GM13977 (cell line): ENCODE measurements around the gene SENP1.

Experiments used
- DNase-seq: peaks from one replicate; pipeline ENCODE4 v3.0.0; 2012; ENCODE audit warnings: low spot score
- CTCF ChIP-seq: IDR thresholded peaks from 2 replicates; pipeline ENCODE4 v1.5.1; 2012; ENCODE audit warnings: mild to moderate bottlenecking, control low read depth; ENCODE audit not compliant: insufficient read depth; ENCODE audit errors: extremely low read depth, missing control alignments
- in situ Hi-C: fragments of 300-500 bp; cut with MboI; formaldehyde crosslinking; loops from one replicate; pipeline ENCODE4 v1.12.0; 2022; ENCODE audit warnings: low sequenced_read_pairs, low pct_unique_long_range_greater_than_20kb, mixed read lengths, inconsistent platforms; ENCODE audit not compliant: unreplicated experiment

Gene SENP1

GRCh38 chr12:48050174-48050573, 55.7 kb downstream of the SENP1 start:
- no peak for DNase-seq
- in situ Hi-C loops = no loop called here
- no peak for TF ChIP-seq CTCF

DNA sequence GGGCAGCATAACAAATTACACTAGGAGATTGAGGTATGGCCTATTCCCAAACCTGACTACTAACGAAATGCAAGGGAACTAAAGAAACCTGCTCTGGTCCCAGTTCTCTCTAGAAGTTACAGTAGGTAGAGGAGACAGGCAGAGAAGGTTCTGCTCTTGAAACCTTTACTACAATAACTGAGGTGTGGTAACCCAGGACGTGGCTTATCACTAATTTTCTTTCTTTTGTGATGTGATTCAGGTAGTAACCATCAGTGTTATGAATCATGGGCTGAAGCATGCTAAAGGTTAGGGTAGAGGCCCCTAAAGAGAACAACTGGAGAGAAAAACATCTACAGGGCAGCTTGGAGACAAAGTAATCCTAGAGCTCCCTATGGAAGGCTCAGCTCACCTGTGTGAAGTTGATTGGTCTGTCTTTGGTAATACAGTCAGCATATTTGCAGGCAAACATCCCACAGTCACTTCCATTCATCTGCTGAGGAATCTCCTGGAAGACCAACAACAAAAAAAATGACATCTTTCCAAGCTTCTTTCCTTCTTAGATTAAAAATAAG, 59.8 kb downstream of the SENP1 start:
- no peak for DNase-seq
- in situ Hi-C loops = no loop called here
- no peak for TF ChIP-seq CTCF

DNA sequence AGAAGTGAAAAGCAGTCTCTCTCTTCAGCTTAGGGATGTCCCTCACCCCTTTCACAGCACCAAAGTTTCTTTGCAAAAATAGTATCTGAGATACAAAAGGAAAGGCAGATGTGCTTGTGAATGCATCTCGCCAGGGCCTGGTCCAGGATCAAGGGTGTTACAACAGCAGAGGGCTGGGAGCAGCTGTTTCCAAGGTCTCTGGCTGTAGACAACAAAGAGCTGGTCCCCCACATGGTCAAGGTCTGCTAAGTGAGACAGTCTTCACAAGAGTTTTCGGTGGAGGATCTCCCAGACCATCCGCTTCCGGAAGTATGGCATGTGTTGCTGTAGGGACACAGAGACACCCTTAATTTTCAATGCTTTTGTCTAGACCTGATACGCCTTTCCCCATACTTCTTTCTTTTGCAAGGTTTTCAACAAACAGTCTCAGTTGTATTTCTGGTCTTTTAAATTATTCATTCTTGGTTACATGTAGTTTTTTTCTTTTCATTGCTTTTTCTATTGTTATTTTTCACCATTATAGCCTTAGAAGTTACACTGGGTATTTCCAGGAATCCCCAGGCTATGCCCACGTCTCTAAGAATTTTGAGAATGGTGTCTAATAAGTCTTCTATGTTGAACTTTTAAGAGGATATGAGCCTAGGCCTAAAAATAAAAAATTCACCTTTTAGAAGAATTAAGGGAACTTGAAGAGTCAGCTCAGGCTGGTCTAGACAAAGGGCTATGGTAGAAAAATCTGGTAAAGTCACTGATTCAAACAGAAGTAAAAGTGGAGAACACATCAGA, 60.6 kb downstream of the SENP1 start:
- no peak for TF ChIP-seq CTCF
- in situ Hi-C loops = no loop called here

GRCh38 chr12:48044396-48044795, 61.5 kb downstream of the SENP1 start:
- TF ChIP-seq CTCF = no peak
- in situ Hi-C loops = no loop called here
- no peak for DNase-seq

More for the DNA sequence above, 60.6 kb downstream of the SENP1 start:
- no peak for DNase-seq

GRCh38 chr12:48043771-48044170, 62.1 kb downstream of the SENP1 start:
- no peak for TF ChIP-seq CTCF
- in situ Hi-C loops = no loop called here
- DNase-seq = no peak

DNA sequence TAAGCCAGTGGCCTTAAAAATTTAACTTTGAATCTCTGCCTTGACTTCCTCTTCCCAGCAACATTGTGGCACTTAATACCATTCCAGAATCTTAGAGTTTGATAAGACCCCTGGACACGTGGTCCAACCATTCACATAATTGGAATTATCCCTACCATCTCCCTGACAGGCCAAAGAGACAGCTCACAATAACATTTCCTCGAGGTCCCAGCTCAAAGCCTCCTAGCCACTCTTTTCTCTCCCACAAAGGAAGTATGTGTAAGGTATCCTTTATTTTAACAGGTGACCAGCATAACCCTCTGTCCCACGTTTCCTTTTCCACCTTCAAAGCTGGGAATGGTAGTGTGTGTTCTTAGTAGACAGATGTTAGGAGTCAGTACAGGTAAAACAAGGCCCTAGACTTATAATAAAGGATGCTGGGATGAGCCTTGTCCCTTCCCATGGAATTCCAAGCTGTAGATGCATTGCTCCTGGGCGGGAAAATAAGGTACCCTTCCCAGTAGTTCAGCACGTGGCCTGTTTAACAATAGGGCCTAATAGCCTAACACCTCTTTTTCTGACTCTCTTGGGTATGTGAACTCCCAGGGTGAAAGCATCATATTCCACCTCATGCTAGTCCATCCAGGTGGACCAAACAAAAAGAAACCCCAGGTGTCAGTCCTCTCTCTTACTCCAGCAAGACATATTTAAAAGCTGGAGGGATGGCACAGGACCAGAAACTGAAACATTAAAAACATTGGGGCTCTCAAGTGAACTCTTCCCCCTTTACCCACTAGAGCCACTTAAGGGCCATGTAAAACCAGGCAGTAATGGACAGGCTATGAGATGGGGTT, 64.1 kb downstream of the SENP1 start:
- DNase-seq = no peak
- no peak for TF ChIP-seq CTCF
- in situ Hi-C loops = no loop called here
